K562 (cell line): Measurements from ENCODE around the gene NT5DC2. TPM values are rescaled to one million over a fixed set of nuclear protein-coding genes. Genes with fewer than 3 reads are reported as not detected.
A peak's percentile ranks its signal among the peaks of the same experiment; 100 is the strongest.

ENCODE experiments used
- ARID4B ChIP-seq: sonication (generic); formaldehyde crosslinking; IDR thresholded peaks from 2 replicates; pipeline ENCODE4 v1.8.0; 2022; ENCODE audit warnings: mild to moderate bottlenecking, missing genetic modification reagents
- CBX2 ChIP-seq: fragments of 200-600 bp; sonication (generic); IDR thresholded peaks from one replicate; pipeline ENCODE4 v1.6.1; 2012; ENCODE audit warnings: mild to moderate bottlenecking, low read length, inconsistent platforms; ENCODE audit not compliant: insufficient read depth, poor library complexity, severe bottlenecking
- CCNT2 ChIP-seq: IDR thresholded peaks from 2 replicates; pipeline ENCODE4 v1.6.1; 2011; ENCODE audit warnings: borderline replicate concordance, low read depth, mild to moderate bottlenecking, moderate library complexity, mixed read lengths, low read length; ENCODE audit not compliant: insufficient read length; ENCODE audit errors: extremely low read depth
- CHD1 ChIP-seq: fragments of 200-600 bp; sonication (generic); IDR thresholded peaks from one replicate; pipeline ENCODE4 v1.6.1; 2012; ENCODE audit warnings: mild to moderate bottlenecking, moderate library complexity, low read length, inconsistent platforms
- CXXC5 ChIP-seq: fragments of 250-450 bp; sonication (Bioruptor Pico); IDR thresholded peaks from 2 replicates; pipeline ENCODE4 v1.8.0; 2022; ENCODE audit warnings: inconsistent platforms, mild to moderate bottlenecking, moderate library complexity
- ELF1 ChIP-seq: fragments of 200-800 bp; sonication (Bioruptor generic); IDR thresholded peaks from 2 replicates; pipeline ENCODE4 v1.6.1; 2016; ENCODE audit warnings: missing genetic modification characterization, missing compliant biosample characterization
- ETS2 ChIP-seq: IDR thresholded peaks from 2 replicates; pipeline ENCODE4 v1.6.1; 2016; ENCODE audit warnings: borderline replicate concordance, missing genetic modification characterization, mild to moderate bottlenecking, moderate library complexity, missing compliant biosample characterization; ENCODE audit not compliant: poor library complexity, severe bottlenecking
- JUNB ChIP-seq: fragments of 450-650 bp; formaldehyde crosslinking; conservative IDR thresholded peaks from 2 replicates; pipeline ENCODE4 v1.4.0; 2020; ENCODE audit warnings: mild to moderate bottlenecking
- LCOR ChIP-seq: sonication (generic); formaldehyde crosslinking; IDR thresholded peaks from 2 replicates; pipeline ENCODE4 v1.8.0; 2022; ENCODE audit warnings: mild to moderate bottlenecking, missing genetic modification reagents
- LEF1 ChIP-seq: fragments of 450-650 bp; IDR thresholded peaks from 2 replicates; pipeline ENCODE4 v1.6.1; 2016; ENCODE audit warnings: mild to moderate bottlenecking
- MBD1 ChIP-seq: fragments of 250-450 bp; sonication (Bioruptor Pico); IDR thresholded peaks from 2 replicates; pipeline ENCODE4 v1.8.0; 2022; ENCODE audit warnings: inconsistent platforms
- MLLT1 ChIP-seq, 2 experiments: fragments of 450-650 bp; IDR thresholded peaks; 2 replicates each; pipeline ENCODE4 v1.6.1; 2016
- MTA3 ChIP-seq: fragments of 450-650 bp; formaldehyde crosslinking; IDR thresholded peaks from 2 replicates; pipeline ENCODE4 v1.6.1; 2017; ENCODE audit warnings: mild to moderate bottlenecking, borderline replicate concordance
- NR1H2 ChIP-seq: sonication (generic); formaldehyde crosslinking; IDR thresholded peaks from 2 replicates; pipeline ENCODE4 v1.4.0; 2020; ENCODE audit warnings: mild to moderate bottlenecking, missing genetic modification reagents
- RNF2 ChIP-seq: sonication (generic); IDR thresholded peaks from 2 replicates; pipeline ENCODE4 v1.6.1; 2016
- TAF7 ChIP-seq: fragments of 450-650 bp; IDR thresholded peaks from 2 replicates; pipeline ENCODE4 v1.6.1; 2016; ENCODE audit warnings: missing genetic modification characterization, missing compliant biosample characterization
- ZFP30 ChIP-seq: fragments of 250-450 bp; sonication (Bioruptor Pico); IDR thresholded peaks from 2 replicates; pipeline ENCODE4 v1.8.0; 2022; ENCODE audit warnings: moderate library complexity, mild to moderate bottlenecking, inconsistent platforms, borderline replicate concordance
- ZKSCAN1 ChIP-seq: fragments of 150-350 bp; IDR thresholded peaks from 2 replicates; pipeline ENCODE4 v1.6.1; 2016; ENCODE audit warnings: low read depth, low read length
- ZNF408 ChIP-seq: fragments of 250-450 bp; sonication (Bioruptor Pico); IDR thresholded peaks from 2 replicates; pipeline ENCODE4 v1.4.0; 2020; ENCODE audit warnings: low read depth, mild to moderate bottlenecking, moderate library complexity
- polyA plus RNA-seq, 8 experiments: library from polyadenylated mRNA; depleted of rRNA in 4 of 8; stranded (reverse) in 5 of 8; unstranded in 3 of 8; fragments of >200 nt; fragmentation: Nextera tagmentation in 2 of 8; fragmentation: Illumina TruSeq in 1 of 8; extraction: Ambion mirVana in 2 of 8; extraction: Trizol in 1 of 8; gene quantifications; 2 replicates each; pipeline versions ENCODE4 v1.2.1 to v1.2.3, GENCODE V29; 2011 to 2014; ENCODE audit warnings: inconsistent platforms in 1 of 8, missing spikeins in 1 of 8
- total RNA-seq, 7 experiments: library from RNA; depleted of rRNA in 6 of 7; stranded (reverse); fragments of >200 nt in 6 of 7; fragmentation: Illumina TruSeq in 2 of 7; extraction: Trizol in 2 of 7; gene quantifications; 2 replicates each; pipeline versions ENCODE4 v1.2.1 to v1.2.3, GENCODE V29; 2011 to 2021; ENCODE audit warnings: low replicate concordance in 1 of 7

NT5DC2 gene
- total and polyA plus RNA-seq, 9 of the 15 experiments (the other 6 are each of a cell fraction or from before 2014, with no cell fraction given): 25.6 to 168 (median 122) TPM

- TF ChIP-seq TAF7 (no peak), ARID4B (CRISPR knock-in tag) (peak; percentile 39; the same call in 1 of the 2 replicates), NR1H2 (CRISPR knock-in tag) (no peak), ETS2 (tag) (no peak), CBX2 (no peak), ZNF408 (CRISPR knock-in tag) (no peak), CHD1 (no peak), LCOR (CRISPR knock-in tag) (no peak), LEF1 (no peak), JUNB (CRISPR knock-in tag) (no peak), CXXC5 (CRISPR knock-in tag) (0 out of 2 replicates have a peak, but pooled peaks have one; percentile 5), ZKSCAN1 (0 out of 2 replicates have a peak, but pooled peaks have one; percentile 40), MBD1 (CRISPR knock-in tag) (no peak), MLLT1 (IDR thresholded peaks at IDR 0.05) (no peak), ELF1 (no peak), CCNT2 (no peak), MTA3 (no peak), RNF2 (no peak), ZFP30 (no peak)
Measured at GRCh38 chr3:52534281-52535183, 875 bp upstream of the NT5DC2 start (continued).
